Stimulated activated CD8-positive, alpha-beta memory T cell treated with anti-CD3 and anti-CD28 coated beads, Interleukin-12 subunit alpha, Interleukin-12 subunit beta, amount 100 ng/mL, for 4 hours (primary cell): Measurements from ENCODE around the gene C5orf46.
"Not testable (repeated sequence)": the region's sequence is repeated elsewhere in the genome, so short reads cannot be mapped to it uniquely, and the experiment has no call there.

ENCODE experiments used
- DNase-seq: peaks from one replicate; pipeline ENCODE4 v3.0.0-alpha.2; 2020; ENCODE audit warnings: low read depth

The C5orf46 gene

GRCh38 chr5:147893820-147894219 is 12.5 kb downstream of the C5orf46 start:
- no peak for DNase-seq

DNA sequence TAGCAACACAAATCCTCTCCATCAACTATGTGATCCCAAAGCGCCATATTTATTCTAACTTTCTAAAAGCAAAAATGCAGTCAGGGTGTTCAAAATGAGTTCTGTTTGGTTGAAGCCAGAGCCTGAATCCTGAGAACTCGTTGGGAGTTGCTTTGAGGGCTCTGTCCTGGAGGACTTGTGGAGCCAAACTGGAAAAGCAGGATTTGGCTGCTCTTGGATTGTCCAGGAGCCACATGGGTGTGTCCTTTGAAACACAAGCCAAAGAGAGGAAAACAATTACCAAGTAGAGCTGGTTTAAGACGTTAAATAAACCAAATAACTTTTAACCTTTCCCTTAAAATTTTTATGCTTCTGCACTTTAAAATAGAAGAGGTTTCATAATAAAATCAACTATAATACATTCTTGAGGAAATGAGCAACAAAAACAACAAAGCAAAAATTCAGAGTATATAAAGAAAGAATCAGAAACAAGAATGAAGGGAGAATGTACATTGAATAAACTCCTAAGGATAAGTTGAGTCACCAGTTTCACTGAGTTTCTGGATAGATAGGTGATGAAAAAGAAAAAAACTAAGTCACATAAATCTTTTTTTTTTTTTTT is 13.5 kb downstream of the C5orf46 start:
- DNase-seq = no peak

DNA sequence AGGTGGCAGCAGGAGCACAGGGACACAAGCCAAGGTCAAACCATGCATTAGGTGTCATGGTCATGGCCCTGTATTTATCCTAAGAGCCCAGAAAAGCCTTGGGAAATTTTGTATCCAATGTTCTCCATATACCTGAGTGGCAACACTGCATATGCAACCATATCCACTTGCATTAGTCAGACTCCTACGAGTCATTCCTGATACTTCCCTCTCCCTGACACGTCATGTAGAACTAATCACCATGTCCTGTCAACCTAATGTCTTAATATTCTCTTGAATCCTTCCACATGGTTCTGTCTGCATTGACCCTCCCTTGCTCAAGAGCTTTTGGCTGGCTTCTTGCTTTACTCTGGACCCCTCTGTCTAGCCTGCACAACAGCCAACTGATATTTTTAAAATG is 18.4 kb downstream of the C5orf46 start:
- no peak for DNase-seq

- no peak for DNase-seq
Measured at GRCh38 chr5:147887026-147887627, 19.2 kb downstream of the C5orf46 start.

DNA sequence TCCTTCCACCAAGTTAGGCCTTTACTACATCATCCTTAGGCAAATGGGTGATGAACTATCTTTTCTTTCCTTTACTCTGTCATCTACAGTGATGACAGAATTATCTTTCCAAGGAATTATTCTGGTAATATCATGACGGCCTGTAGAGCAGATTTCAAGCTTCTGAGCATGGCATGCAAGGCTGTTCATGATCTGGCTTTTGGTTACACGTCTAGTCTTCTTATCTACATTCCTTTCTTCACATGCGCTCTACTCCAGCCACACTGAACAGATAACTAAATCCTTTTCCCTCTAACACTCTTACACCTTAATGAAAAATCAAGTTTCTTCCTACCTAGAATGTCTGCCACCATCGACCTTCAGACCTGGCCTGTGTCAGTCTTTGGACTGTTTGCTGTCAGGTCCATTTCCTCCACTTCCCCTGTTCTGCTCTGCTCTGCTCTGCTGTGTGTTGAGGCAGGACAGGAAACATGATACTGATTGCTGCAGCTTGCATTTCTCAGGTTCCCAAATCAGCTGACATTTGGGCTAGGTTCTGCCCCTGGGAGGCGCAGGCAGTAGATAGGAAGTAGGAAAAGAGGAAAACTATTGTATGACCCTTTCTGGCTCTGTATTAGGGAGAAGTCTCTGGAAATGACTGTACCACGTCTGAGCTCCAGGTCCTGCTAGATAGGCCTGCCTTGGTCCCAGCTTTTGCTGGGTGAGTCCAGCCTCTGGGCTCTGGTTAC is 23.6 kb downstream of the C5orf46 start:
- DNase-seq = no peak

- no peak for DNase-seq
Measured at GRCh38 chr5:147880487-147880886, 25.9 kb downstream of the C5orf46 start.

GRCh38 chr5:147879784-147880183 is 26.6 kb downstream of the C5orf46 start:
- no peak for DNase-seq

DNA sequence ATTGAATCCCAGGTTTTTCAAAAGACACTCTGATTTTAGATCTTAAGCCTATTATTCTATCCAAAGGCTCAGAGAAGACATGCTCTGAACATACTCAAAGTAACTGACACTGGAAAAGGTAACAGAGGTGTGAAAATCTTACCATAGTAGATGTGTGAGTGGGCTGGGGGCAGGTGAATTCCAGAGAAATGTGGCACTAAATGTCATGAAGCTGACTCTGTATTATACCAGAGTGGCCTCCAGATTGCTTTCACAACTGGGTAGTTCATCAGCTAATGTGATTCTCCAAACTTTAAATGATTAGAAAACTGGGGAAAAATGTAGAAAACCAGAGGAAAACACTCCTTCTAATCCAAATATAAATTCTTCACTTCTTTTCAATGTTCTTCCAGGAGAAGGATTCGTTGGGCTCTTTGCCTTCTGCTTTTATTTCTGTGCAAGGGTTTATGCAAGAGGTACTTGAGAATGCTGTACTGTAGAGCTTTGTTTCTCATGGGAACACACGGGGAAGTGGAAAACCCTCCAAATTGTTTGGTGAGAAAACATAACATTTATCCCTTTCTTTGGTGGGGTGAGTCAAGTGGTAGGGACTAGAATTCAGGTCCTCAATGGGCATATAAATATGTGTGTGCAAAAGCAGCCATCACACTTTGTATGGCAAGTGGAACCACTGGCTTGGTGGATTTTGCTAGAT is 28.1 kb downstream of the C5orf46 start, which contains the start of gene SCGB3A2:
TSS of gene SCGB3A2 (plus strand) at position 646 of the 694 bp plus-strand sequence. CDS start 93 bp downstream, outside the sequence.
- DNase-seq = no peak

- DNase-seq = no peak
Measured at GRCh38 chr5:147876626-147877025, 29.7 kb downstream of the C5orf46 start.

DNA sequence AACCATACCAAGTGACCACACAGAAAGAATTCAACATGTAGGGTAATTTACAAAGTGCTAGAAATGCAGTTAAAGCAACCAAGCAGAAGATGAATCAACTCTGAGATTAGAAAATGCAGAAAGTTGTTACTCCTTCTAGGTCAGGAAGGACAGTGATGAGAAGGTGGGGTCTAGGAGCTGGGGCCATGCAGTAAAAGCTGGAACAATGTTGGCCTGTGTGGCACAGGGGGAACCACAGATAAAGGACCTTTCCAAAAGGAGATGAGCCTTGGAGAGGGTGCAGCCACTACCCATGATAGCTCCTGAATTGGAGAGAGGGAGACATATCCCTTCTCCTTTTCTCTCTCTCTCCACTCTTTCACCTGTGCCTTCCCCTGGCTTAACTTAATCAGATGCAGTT is 30.2 kb downstream of the C5orf46 start:
- DNase-seq = no peak

GRCh38 chr5:147874910-147875367 is 31.4 kb downstream of the C5orf46 start:
- DNase-seq = no peak

DNA sequence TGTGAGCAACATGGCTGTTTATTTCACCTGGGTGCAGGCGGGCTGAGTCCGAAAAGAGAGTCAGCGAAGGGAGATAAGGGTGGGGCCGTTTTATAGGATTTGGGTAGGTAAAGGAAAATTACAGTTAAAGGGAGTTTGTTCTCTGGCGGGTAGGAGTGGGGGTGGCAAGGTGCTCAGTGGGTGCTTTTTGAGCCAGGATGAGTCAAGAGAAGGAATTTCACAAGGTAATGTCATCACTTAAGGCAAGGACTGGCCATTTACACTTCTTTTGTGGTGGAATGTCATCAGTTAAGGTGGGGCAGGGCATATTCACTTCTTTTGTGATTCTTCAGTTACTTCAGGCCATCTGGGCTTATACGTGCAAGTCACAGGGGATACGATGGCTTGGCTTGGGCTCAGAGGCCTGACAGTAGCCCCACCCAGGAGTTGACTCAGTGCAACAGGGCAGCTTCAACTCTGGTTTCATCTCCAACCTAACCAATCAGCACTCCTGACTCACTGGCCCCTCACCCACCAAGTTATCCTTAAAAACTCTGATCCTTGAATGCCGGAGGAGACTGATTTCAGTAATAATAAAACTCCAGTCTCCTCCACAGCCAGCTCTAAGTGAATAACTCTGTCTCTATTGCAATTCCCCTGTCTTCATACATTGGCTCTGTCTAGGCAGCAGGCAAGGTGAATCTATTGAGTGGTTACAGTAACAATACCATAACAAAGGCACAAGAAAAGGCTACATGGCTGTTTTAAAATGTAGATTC is 32.0 kb downstream of the C5orf46 start:
- not testable (repeated sequence) for DNase-seq

DNA sequence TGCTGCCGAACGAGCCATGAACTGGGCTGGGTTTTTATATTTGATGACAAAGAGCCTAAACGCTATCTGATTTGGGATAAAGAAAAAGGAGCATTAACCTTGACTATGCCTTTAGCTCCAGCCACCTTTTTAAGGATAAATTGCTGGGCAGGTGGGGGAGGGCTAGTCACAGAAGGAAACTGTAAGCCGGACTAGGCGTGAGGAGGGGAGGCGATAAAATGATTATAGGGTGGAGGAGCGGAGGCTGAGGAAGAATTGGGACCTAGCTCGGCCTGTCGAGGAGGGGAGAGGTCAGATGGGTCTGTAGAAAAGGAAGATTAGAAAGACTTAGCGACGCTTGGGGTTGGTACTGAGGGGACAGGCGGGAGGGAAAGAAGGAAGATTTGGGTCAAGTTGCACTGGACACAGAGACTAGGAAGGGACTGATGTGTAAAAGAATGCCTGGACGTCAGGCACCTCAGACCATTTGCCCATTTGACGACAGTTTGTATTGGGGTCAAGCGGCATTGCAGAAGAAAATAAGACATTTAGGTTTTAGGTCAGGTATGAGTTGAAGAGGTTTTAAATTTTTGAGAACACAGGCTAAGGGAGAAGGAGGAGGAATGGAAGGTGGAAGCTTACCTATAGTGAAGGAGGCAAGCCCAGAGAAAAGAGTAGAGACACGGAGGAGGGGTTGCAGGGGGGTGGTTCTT is 33.4 kb downstream of the C5orf46 start:
- DNase-seq = not testable (repeated sequence)

DNA sequence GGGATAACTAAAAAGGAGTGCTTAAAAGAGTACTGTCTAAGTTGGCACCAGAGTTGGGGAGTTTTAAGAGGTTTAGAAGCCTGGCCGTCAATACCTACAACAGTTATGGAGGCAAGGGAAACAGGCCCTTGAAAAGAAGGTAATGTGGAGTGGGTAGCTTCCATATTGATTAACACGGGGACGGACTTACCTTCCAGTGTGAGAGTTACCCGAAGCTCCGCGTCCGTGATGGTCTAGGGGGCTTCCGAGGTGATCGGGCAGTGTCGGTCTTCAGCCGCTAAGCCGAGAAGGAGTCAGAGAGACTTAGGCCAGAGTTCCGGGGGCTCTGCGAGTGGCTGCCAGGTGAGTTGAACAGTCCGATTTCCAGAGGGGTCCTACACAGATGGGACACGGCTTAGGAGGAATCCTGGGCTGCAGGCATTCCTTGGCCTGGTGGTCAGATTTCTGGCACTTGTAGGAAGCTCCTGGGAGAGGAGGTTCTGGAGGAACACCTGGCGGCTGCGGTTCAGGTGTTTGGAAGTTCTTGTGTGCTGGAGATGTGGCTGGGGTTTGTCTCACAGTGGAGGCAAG is 34.3 kb downstream of the C5orf46 start:
- DNase-seq = not testable (repeated sequence)

DNA sequence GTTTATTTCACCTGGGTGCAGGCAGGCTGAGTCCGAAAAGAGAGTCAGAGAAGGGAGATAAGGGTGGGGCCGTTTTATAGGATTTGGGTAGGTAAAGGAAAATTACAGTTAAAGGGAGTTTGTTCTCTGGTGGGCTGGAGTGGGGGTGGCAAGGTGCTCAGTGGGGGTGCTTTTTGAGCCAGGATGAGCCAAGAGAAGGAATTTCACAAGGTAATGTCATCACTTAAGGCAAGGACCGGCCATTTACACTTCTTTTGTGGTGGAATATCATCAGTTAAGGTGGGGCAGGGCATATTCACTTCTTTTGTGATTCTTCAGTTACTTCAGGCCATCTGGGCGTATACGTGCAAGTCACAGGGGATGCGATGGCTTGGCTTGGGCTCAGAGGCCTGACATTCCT is 36.4 kb downstream of the C5orf46 start:
- DNase-seq = not testable (repeated sequence)

GRCh38 chr5:147869112-147869511 is 37.2 kb downstream of the C5orf46 start:
- no peak for DNase-seq

DNA sequence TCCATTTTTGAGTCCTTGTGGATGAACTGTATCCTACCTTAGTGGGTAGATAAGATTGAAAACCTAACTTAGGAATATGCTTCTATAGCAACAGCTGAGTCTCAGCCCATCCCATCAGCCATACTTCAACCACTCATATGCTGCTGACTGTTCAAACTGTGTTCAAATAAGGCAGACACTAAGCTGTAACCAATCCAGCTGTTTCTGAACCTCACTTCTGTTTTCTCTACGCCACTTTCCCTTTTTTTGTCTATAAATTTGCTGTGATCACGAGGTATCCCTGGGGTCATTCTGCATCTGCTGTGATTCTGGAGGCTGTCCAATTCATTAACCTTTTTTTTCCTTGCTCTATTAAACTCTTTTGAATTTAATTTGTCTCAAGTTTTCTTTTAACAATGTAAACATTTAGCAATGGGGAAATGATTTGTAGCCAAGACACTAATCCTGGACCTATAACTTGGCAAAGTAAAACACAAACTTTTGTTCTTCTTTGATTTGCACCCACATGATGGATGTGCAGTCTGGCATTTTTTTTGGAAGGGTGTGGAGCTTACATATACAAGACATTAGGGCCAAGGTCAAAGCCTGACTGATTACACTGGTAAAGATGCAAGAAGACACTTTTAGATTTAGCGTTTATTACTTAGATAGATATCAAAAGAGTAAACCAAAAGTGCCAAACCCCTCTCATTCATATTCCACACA is 42.7 kb downstream of the C5orf46 start:
- no peak for DNase-seq

DNA sequence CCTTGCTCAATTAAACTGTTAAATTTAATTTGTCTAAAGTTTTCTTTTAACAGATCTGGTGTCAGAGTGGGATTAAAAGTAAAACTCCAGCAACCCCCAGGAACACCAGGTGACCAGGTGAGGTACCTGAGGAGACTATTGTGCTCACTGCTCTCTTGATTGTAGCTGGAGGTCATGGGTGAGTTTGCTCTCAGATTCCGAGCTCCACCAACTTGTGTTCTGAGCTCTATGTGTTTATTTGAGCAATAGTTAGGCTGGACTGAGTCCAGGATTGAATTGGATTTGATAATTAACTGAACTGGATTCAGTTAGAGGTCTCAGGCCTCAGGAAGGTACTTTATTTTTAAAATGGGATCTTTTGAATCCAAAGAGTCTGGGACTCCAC is 45.7 kb downstream of the C5orf46 start:
- DNase-seq = no peak

DNA sequence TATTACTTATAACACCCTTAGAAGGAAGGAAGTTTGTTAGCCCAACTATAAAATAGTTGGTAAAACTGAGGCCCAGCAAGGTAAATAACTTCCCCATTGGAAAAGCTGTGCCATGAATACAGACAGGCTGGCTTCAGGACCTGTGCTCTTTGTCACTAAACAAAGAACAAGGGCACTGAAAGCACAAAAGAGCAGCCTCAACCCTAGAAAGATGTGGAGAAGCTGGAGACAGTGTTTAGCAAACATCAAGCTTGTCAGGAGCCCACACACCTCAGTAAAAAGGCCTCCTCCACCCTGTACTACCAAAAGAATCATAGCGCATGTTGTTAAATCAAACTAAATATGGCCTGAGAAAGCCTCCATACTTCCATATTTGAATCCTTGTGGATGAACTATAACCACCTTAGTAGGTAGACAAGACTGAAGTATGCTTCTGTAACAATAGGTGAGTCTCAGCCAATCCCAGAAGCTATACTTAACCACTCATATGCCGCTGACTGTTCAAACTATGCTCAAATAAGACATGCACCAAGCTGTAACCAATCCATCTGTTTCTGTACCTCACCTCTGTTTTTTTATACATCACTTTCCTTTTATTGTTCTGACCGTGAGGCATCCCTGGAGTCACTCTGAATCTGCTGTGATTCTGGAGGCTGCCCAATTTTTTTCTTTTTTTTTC is 46.2 kb downstream of the C5orf46 start:
- no peak for DNase-seq

DNA sequence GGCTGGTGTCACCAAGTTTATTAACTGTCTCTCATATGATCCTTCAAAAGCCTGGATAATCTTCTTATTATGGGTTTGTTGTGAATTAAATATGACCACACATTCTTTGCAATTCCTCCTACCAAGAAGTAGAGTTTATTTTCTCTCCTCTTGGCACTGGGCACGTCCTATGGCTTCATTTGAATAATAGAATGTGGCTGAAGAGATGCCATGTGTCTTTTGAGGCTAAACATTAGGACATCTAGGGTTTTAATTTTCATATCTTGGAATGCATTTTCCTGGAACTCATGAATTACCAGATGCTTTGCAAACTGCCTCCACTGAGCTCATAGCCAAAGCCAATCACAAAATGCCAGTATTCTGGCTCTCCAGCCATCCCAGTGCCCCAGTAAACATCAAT is 47.8 kb downstream of the C5orf46 start:
- DNase-seq = no peak
